IPS-18a (cell line): ENCODE measurements around the gene STX8.

Source experiments
- H3K27ac ChIP-seq: one replicate; pipeline ENCODE4 v1.5.1; 2013; ENCODE audit warnings: low read length
- H3K27me3 ChIP-seq: one replicate; pipeline ENCODE4 v1.6.1; 2013; ENCODE audit warnings: mild to moderate bottlenecking, low read length; ENCODE audit not compliant: control insufficient read depth, insufficient read depth
- H3K36me3 ChIP-seq: one replicate; pipeline ENCODE4 v1.6.1; 2013; ENCODE audit warnings: low read depth, low read length; ENCODE audit not compliant: control insufficient read depth
- H3K4me1 ChIP-seq: one replicate; pipeline ENCODE4 v1.6.1; 2013; ENCODE audit warnings: low read depth, low read length; ENCODE audit not compliant: control insufficient read depth
- H3K4me3 ChIP-seq: one replicate; pipeline ENCODE4 v1.5.1; 2013; ENCODE audit warnings: low read length
- H3K9ac ChIP-seq: one replicate; pipeline ENCODE4 v1.6.1; 2013; ENCODE audit warnings: mild to moderate bottlenecking, low read length, moderate library complexity
- H3K9me3 ChIP-seq: one replicate; pipeline ENCODE4 v1.6.1; 2013; ENCODE audit warnings: low read depth, low read length; ENCODE audit not compliant: control insufficient read depth

Gene STX8

GRCh38 chr17:9286434-9286833 lies 289.2 kb downstream of the STX8 start:
- H3K4me1 ChIP-seq: peaks cover 26% of the 10 kb centered on the region
- no peak overlapping the region for H3K4me3 ChIP-seq
- no peaks in the 10 kb centered on the region for H3K27me3 ChIP-seq
- H3K27ac ChIP-seq: no peak overlapping the region
- no peaks in the 10 kb centered on the region for H3K36me3 ChIP-seq
- no peak overlapping the region for H3K9ac ChIP-seq
- no peaks in the 10 kb centered on the region for H3K9me3 ChIP-seq

GRCh38 chr17:9285602-9286427 lies 289.8 kb downstream of the STX8 start:
- Histone ChIP-seq H3K9me3 (no peaks in the 10 kb centered on the region), H3K27me3 (no peaks in the 10 kb centered on the region), H3K36me3 (no peaks in the 10 kb centered on the region), H3K9ac (no peak overlapping the region), H3K4me3 (no peak overlapping the region), H3K4me1 (peaks cover 26% of the 10 kb centered on the region), H3K27ac (no peak overlapping the region)

GRCh38 chr17:9284884-9285283 lies 290.7 kb downstream of the STX8 start:
- Histone ChIP-seq H3K27me3 (no peaks in the 10 kb centered on the region), H3K4me1 (peaks cover 26% of the 10 kb centered on the region), H3K9me3 (no peaks in the 10 kb centered on the region), H3K4me3 (no peak overlapping the region), H3K27ac (no peak overlapping the region), H3K9ac (no peak overlapping the region), H3K36me3 (no peaks in the 10 kb centered on the region)

GRCh38 chr17:9283909-9284308 lies 291.7 kb downstream of the STX8 start:
- Histone ChIP-seq H3K36me3 (no peaks in the 10 kb centered on the region), H3K9ac (no peak overlapping the region), H3K4me3 (no peak overlapping the region), H3K4me1 (peaks cover 26% of the 10 kb centered on the region), H3K27me3 (no peaks in the 10 kb centered on the region), H3K27ac (no peak overlapping the region), H3K9me3 (no peaks in the 10 kb centered on the region)

- H3K4me1 ChIP-seq: peaks cover 5% of the 10 kb centered on the region
- no peak overlapping the region for H3K4me3 ChIP-seq
- H3K9me3 ChIP-seq: no peaks in the 10 kb centered on the region
- no peak overlapping the region for H3K9ac ChIP-seq
- no peaks in the 10 kb centered on the region for H3K27me3 ChIP-seq
- no peaks in the 10 kb centered on the region for H3K36me3 ChIP-seq
- no peak overlapping the region for H3K27ac ChIP-seq
These were observed 295.7 kb downstream of the STX8 start for GRCh38 chr17:9279893-9280292.

GRCh38 chr17:9274973-9275372 lies 300.6 kb downstream of the STX8 start:
- H3K4me1 ChIP-seq: no peaks in the 10 kb centered on the region
- no peak overlapping the region for H3K4me3 ChIP-seq
- no peak overlapping the region for H3K9ac ChIP-seq
- no peak overlapping the region for H3K27ac ChIP-seq
- no peaks in the 10 kb centered on the region for H3K9me3 ChIP-seq
- no peaks in the 10 kb centered on the region for H3K36me3 ChIP-seq
- H3K27me3 ChIP-seq: no peaks in the 10 kb centered on the region

- no peaks in the 10 kb centered on the region for H3K9me3 ChIP-seq
- no peaks in the 10 kb centered on the region for H3K36me3 ChIP-seq
- no peaks in the 10 kb centered on the region for H3K4me1 ChIP-seq
- H3K9ac ChIP-seq: no peak overlapping the region
- no peak overlapping the region for H3K4me3 ChIP-seq
- no peak overlapping the region for H3K27ac ChIP-seq
- H3K27me3 ChIP-seq: no peaks in the 10 kb centered on the region
These were observed 301.9 kb downstream of the STX8 start for GRCh38 chr17:9273428-9274391.

GRCh38 chr17:9272501-9273200 lies 303.0 kb downstream of the STX8 start:
- Histone ChIP-seq H3K36me3 (no peaks in the 10 kb centered on the region), H3K4me1 (no peaks in the 10 kb centered on the region), H3K9ac (no peak overlapping the region), H3K9me3 (no peaks in the 10 kb centered on the region), H3K4me3 (no peak overlapping the region), H3K27ac (no peak overlapping the region), H3K27me3 (no peaks in the 10 kb centered on the region)

GRCh38 chr17:9271989-9272388 lies 303.6 kb downstream of the STX8 start:
- Histone ChIP-seq H3K36me3 (no peaks in the 10 kb centered on the region), H3K27me3 (no peaks in the 10 kb centered on the region), H3K4me1 (no peaks in the 10 kb centered on the region), H3K27ac (no peak overlapping the region), H3K4me3 (no peak overlapping the region), H3K9ac (no peak overlapping the region), H3K9me3 (no peaks in the 10 kb centered on the region)

- H3K9ac ChIP-seq: no peak overlapping the region
- H3K27me3 ChIP-seq: no peaks in the 10 kb centered on the region
- H3K4me1 ChIP-seq: no peaks in the 10 kb centered on the region
- no peak overlapping the region for H3K27ac ChIP-seq
- H3K9me3 ChIP-seq: no peaks in the 10 kb centered on the region
- no peaks in the 10 kb centered on the region for H3K36me3 ChIP-seq
- H3K4me3 ChIP-seq: no peak overlapping the region
These were observed 304.7 kb downstream of the STX8 start for GRCh38 chr17:9270921-9271320.

- Histone ChIP-seq H3K9me3 (no peaks in the 10 kb centered on the region), H3K27me3 (no peaks in the 10 kb centered on the region), H3K4me1 (no peaks in the 10 kb centered on the region), H3K36me3 (no peaks in the 10 kb centered on the region), H3K27ac (no peak overlapping the region), H3K9ac (no peak overlapping the region), H3K4me3 (no peak overlapping the region)
These were observed 306.1 kb downstream of the STX8 start for GRCh38 chr17:9269350-9270035.
